Measurements from ENCODE around the gene EYS. TPM values are rescaled to one million over a fixed set of nuclear protein-coding genes. Genes with fewer than 3 reads are reported as not detected.

EYS gene
- total RNA-seq, 1 experiment from 2014 or later = not detected

DNA sequence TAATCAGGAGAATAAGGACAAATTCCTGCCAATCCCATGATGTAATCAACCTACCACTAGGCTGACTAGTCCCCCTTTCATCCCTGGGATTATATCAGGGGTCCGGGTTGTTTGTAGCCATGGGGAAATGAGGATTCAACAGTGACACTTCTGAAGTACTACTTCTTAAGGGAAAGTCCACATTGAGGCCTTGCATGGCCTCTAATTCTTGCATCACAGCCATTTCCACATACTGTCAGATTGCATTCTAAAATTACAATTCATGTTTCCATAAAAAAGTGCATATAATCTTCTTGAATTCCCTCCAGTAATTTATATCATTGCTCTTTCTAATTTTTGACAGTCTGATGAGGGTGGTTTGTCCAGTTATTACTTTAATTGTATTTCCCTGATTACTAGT is 1887.2 kb downstream of the EYS start:
- DNase-seq = no peak
- Histone ChIP-seq H3K27me3 (ENCODE audit: insufficient read depth, low read length) (no peaks in the 10 kb centered on the region), H3K18ac (ENCODE audit: insufficient read length, low read depth, low read length) (no peak overlapping the region), H2AFZ (ENCODE audit: low read length) (no peak overlapping the region), H3K4me1 (ENCODE audit: insufficient read depth, low read length) (no peaks in the 10 kb centered on the region), H3K4ac (ENCODE audit: low read depth, low read length) (no peak overlapping the region), H2AK5ac (ENCODE audit: insufficient read length, low read length) (no peak overlapping the region), H3K56ac (ENCODE audit: insufficient read length, low read depth, low read length) (no peak overlapping the region), H3K23me2 (ENCODE audit: insufficient read length, low read depth, low read length, poor library complexity, severe bottlenecking) (no peaks in the 10 kb centered on the region), H3K79me1 (ENCODE audit: insufficient read depth, low read depth, low read length, poor library complexity, severe bottlenecking) (no peaks in the 10 kb centered on the region), H3K27ac (ENCODE audit: insufficient read length, low read depth, low read length) (no peak overlapping the region), H2BK12ac (ENCODE audit: insufficient read length, low read depth, low read length) (no peak overlapping the region), H3K23ac (ENCODE audit: insufficient read length, low read depth, low read length) (no peak overlapping the region), H2BK20ac (ENCODE audit: low read depth, low read length, poor library complexity, severe bottlenecking) (no peak overlapping the region), H4K91ac (ENCODE audit: insufficient read length, low read depth, low read length) (no peak overlapping the region), H3K9me3 (ENCODE audit: control insufficient read depth, low read depth, low read length) (no peaks in the 10 kb centered on the region), H4K20me1 (ENCODE audit: control insufficient read depth, insufficient read depth, insufficient read length) (no peaks in the 10 kb centered on the region), H3K4me2 (ENCODE audit: insufficient read depth, insufficient read length, low read length) (no peak overlapping the region), H3K79me2 (ENCODE audit: insufficient read depth, low read length) (no peaks in the 10 kb centered on the region), H3T11ph (ENCODE audit: low read length) (no peak overlapping the region), H4K8ac (replicated peaks; ENCODE audit: insufficient read length, low read depth, low read length) (no peak overlapping the region), H2BK15ac (ENCODE audit: low read depth, low read length) (no peak overlapping the region), H3K14ac (ENCODE audit: insufficient read depth, low read length) (no peak overlapping the region), H2BK120ac (ENCODE audit: low read depth, low read length, poor library complexity, severe bottlenecking) (no peak overlapping the region), H3K9ac (ENCODE audit: extremely low read depth, insufficient read length, low read length) (no peak overlapping the region), H4K5ac (ENCODE audit: insufficient read length, low read depth, low read length) (no peak overlapping the region), H2BK5ac (ENCODE audit: insufficient read length, low read length) (no peak overlapping the region)
- TF ChIP-seq, protein P1, sequence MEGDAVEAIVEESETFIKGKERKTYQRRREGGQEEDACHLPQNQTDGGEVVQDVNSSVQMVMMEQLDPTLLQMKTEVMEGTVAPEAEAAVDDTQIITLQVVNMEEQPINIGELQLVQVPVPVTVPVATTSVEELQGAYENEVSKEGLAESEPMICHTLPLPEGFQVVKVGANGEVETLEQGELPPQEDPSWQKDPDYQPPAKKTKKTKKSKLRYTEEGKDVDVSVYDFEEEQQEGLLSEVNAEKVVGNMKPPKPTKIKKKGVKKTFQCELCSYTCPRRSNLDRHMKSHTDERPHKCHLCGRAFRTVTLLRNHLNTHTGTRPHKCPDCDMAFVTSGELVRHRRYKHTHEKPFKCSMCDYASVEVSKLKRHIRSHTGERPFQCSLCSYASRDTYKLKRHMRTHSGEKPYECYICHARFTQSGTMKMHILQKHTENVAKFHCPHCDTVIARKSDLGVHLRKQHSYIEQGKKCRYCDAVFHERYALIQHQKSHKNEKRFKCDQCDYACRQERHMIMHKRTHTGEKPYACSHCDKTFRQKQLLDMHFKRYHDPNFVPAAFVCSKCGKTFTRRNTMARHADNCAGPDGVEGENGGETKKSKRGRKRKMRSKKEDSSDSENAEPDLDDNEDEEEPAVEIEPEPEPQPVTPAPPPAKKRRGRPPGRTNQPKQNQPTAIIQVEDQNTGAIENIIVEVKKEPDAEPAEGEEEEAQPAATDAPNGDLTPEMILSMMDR (conservative IDR thresholded peaks at IDR 0.05) = no peak
- Mint-ChIP-seq H3K4me3 (no peak overlapping the region), H3K4me1 (peaks cover 3 to 9% of the 10 kb centered on the region in 2 experiments; a peak in 2 of 4 replicates), H3K27ac (no peak overlapping the region), H3K36me3 (ENCODE audit: insufficient read depth in 1 of 3, low read depth in 3 of 3) (no peaks in the 10 kb centered on the region), H3K9me3 (no peaks in the 10 kb centered on the region), H3K27me3 (ENCODE audit: low read depth) (no peaks in the 10 kb centered on the region; the same call in 1 of the 2 replicates)
- WGBS (ENCODE audit: extremely low coverage, insufficient read length, low lambda C conversion rate) = no CpG with 5 or more reads among the region's 1 CpG
